ENCODE data around the gene SLCO3A1.

Gene SLCO3A1

GRCh38 chr15:91852741-91853510 lies 582 bp upstream of the SLCO3A1 start:
- H3K9me3 Mint-ChIP-seq: peaks cover 3% of the 10 kb centered on the region
- peaks cover 70% of the 10 kb centered on the region for H3K4me1 Mint-ChIP-seq
- H3K27me3 Mint-ChIP-seq: peaks cover 7% of the 10 kb centered on the region
- H3K4me3 Mint-ChIP-seq: peak overlapping the region; percentile 88
- H3K27ac Mint-ChIP-seq: peak overlapping the region; percentile 89
- H3K36me3 Mint-ChIP-seq: peaks cover 9% of the 10 kb centered on the region
- CTCF ChIA-PET: interaction anchor here (0.7 to 7.5 kb wide), 8 partner anchors 9 to 551 kb away, joined by 3 to 61 read pairs (median 7); no protein-coding TSS in a partner anchor
- DNase-seq: peak; percentile 77

- H3K9me3 Mint-ChIP-seq: peaks cover 3% of the 10 kb centered on the region
- H3K36me3 Mint-ChIP-seq: peaks cover 17% of the 10 kb centered on the region
- CTCF ChIA-PET: interaction anchor here (0.9 to 7.5 kb wide), 8 partner anchors 9 to 552 kb away, joined by 3 to 61 read pairs (median 7); no protein-coding TSS in a partner anchor
- peaks cover 79% of the 10 kb centered on the region for H3K4me1 Mint-ChIP-seq
- peak overlapping the region; percentile 88 for H3K4me3 Mint-ChIP-seq
- peak; percentile 66 for DNase-seq
- peak overlapping the region; percentile 90 for H3K27ac Mint-ChIP-seq
- peaks cover 7% of the 10 kb centered on the region for H3K27me3 Mint-ChIP-seq
Measured at GRCh38 chr15:91853948-91854638, 585 bp downstream of the SLCO3A1 start.

GRCh38 chr15:91854639-91854990 lies 1.1 kb downstream of the SLCO3A1 start:
- Mint-ChIP-seq H3K27me3 (peaks cover 4% of the 10 kb centered on the region), H3K4me3 (peak overlapping the region; percentile 88), H3K4me1 (peaks cover 79% of the 10 kb centered on the region), H3K36me3 (peaks cover 19% of the 10 kb centered on the region), H3K9me3 (peaks cover 3% of the 10 kb centered on the region), H3K27ac (peak overlapping the region; percentile 90)
- peak; percentile 41 for DNase-seq
- CTCF ChIA-PET: interaction anchor here (1.1 to 7.5 kb wide), 6 partner anchors 8 to 342 kb away, joined by 3 to 61 read pairs (median 7); no protein-coding TSS in a partner anchor

- H3K9me3 Mint-ChIP-seq: no peaks in the 10 kb centered on the region
- CTCF ChIA-PET: interaction anchor here (0.6 to 7.5 kb wide), 5 partner anchors 51 to 553 kb away, joined by 3 to 61 read pairs (median 3); no protein-coding TSS in a partner anchor
- no peak for DNase-seq
- peak overlapping the region; percentile 88 for H3K4me3 Mint-ChIP-seq
- H3K27me3 Mint-ChIP-seq: no peaks in the 10 kb centered on the region
- H3K36me3 Mint-ChIP-seq: peaks cover 19% of the 10 kb centered on the region
- H3K4me1 Mint-ChIP-seq: peaks cover 78% of the 10 kb centered on the region
- peak overlapping the region; percentile 90 for H3K27ac Mint-ChIP-seq
Measured at GRCh38 chr15:91855241-91855640, 1.7 kb downstream of the SLCO3A1 start.

GRCh38 chr15:91855684-91856489 lies 2.4 kb downstream of the SLCO3A1 start:
- Mint-ChIP-seq H3K4me3 (peak overlapping the region; percentile 88), H3K4me1 (peaks cover 79% of the 10 kb centered on the region), H3K36me3 (peaks cover 22% of the 10 kb centered on the region), H3K27ac (peak overlapping the region; percentile 76), H3K9me3 (no peaks in the 10 kb centered on the region), H3K27me3 (no peaks in the 10 kb centered on the region)
- no peak for DNase-seq
- CTCF ChIA-PET: interaction anchor here (0.6 to 7.5 kb wide), 4 partner anchors 51 to 553 kb away, joined by 3 to 61 read pairs (median 3); no protein-coding TSS in a partner anchor

- CTCF ChIA-PET: no interaction called here
- Mint-ChIP-seq H3K36me3 (peaks cover 26% of the 10 kb centered on the region), H3K27me3 (no peaks in the 10 kb centered on the region), H3K4me1 (peaks cover 79% of the 10 kb centered on the region), H3K9me3 (no peaks in the 10 kb centered on the region), H3K27ac (peak overlapping the region; percentile 93), H3K4me3 (peak overlapping the region; percentile 55)
- no peak for DNase-seq
Measured at GRCh38 chr15:91857224-91857585, 3.7 kb downstream of the SLCO3A1 start.

- H3K4me3 Mint-ChIP-seq: peak overlapping the region; percentile 55
- CTCF ChIA-PET: interaction anchor here (1.4 kb wide), 1 partner anchor 9 kb away, joined by 4 read pairs; no protein-coding TSS in a partner anchor
- no peaks in the 10 kb centered on the region for H3K27me3 Mint-ChIP-seq
- peaks cover 29% of the 10 kb centered on the region for H3K36me3 Mint-ChIP-seq
- no peaks in the 10 kb centered on the region for H3K9me3 Mint-ChIP-seq
- H3K4me1 Mint-ChIP-seq: peaks cover 81% of the 10 kb centered on the region
- peak overlapping the region; percentile 93 for H3K27ac Mint-ChIP-seq
- DNase-seq: peak; percentile 62
Measured at GRCh38 chr15:91857772-91858171, 4.3 kb downstream of the SLCO3A1 start.

GRCh38 chr15:91860498-91860897 lies 7.0 kb downstream of the SLCO3A1 start:
- peaks cover 97% of the 10 kb centered on the region for H3K4me1 Mint-ChIP-seq
- DNase-seq: no peak
- H3K4me3 Mint-ChIP-seq: no peak overlapping the region
- no peaks in the 10 kb centered on the region for H3K9me3 Mint-ChIP-seq
- CTCF ChIA-PET: interaction anchor here (0.7 to 2.5 kb wide), 3 partner anchors 11 to 154 kb away, joined by 5 to 11 read pairs (median 7); no protein-coding TSS in a partner anchor
- H3K36me3 Mint-ChIP-seq: peaks cover 23% of the 10 kb centered on the region
- no peaks in the 10 kb centered on the region for H3K27me3 Mint-ChIP-seq
- no peak overlapping the region for H3K27ac Mint-ChIP-seq

GRCh38 chr15:91861223-91861622 lies 7.7 kb downstream of the SLCO3A1 start:
- CTCF ChIA-PET: interaction anchor here (2.1 to 2.5 kb wide), 2 partner anchors 11 to 155 kb away, joined by 7 to 11 read pairs; no protein-coding TSS in a partner anchor
- peaks cover 23% of the 10 kb centered on the region for H3K36me3 Mint-ChIP-seq
- DNase-seq: no peak
- no peak overlapping the region for H3K27ac Mint-ChIP-seq
- no peak overlapping the region for H3K4me3 Mint-ChIP-seq
- no peaks in the 10 kb centered on the region for H3K9me3 Mint-ChIP-seq
- peaks cover 98% of the 10 kb centered on the region for H3K4me1 Mint-ChIP-seq
- H3K27me3 Mint-ChIP-seq: no peaks in the 10 kb centered on the region

- DNase-seq: no peak
- peaks cover 24% of the 10 kb centered on the region for H3K36me3 Mint-ChIP-seq
- no peak overlapping the region for H3K4me3 Mint-ChIP-seq
- CTCF ChIA-PET: interaction anchor here (0.8 to 1.6 kb wide), 4 partner anchors 9 to 215 kb away, joined by 3 to 9 read pairs (median 4); partner anchors contain the start of gene SLCO3A1
- H3K27ac Mint-ChIP-seq: no peak overlapping the region
- no peaks in the 10 kb centered on the region for H3K9me3 Mint-ChIP-seq
- peaks cover 98% of the 10 kb centered on the region for H3K4me1 Mint-ChIP-seq
- no peaks in the 10 kb centered on the region for H3K27me3 Mint-ChIP-seq
Measured at GRCh38 chr15:91862891-91863504, 9.5 kb downstream of the SLCO3A1 start.

- no peak overlapping the region for H3K27ac Mint-ChIP-seq
- no peak for DNase-seq
- H3K36me3 Mint-ChIP-seq: peaks cover 21% of the 10 kb centered on the region
- no peak overlapping the region for H3K4me3 Mint-ChIP-seq
- H3K4me1 Mint-ChIP-seq: peaks cover 98% of the 10 kb centered on the region
- no peaks in the 10 kb centered on the region for H3K9me3 Mint-ChIP-seq
- no peaks in the 10 kb centered on the region for H3K27me3 Mint-ChIP-seq
- CTCF ChIA-PET: interaction anchor here (0.8 to 1.5 kb wide), 3 partner anchors 10 to 214 kb away, joined by 3 to 9 read pairs (median 4); partner anchors contain the start of gene SLCO3A1
Measured at GRCh38 chr15:91863621-91864255, 10.2 kb downstream of the SLCO3A1 start.

- Mint-ChIP-seq H3K36me3 (peaks cover 18% of the 10 kb centered on the region), H3K9me3 (no peaks in the 10 kb centered on the region), H3K27ac (no peak overlapping the region), H3K4me3 (no peak overlapping the region), H3K27me3 (no peaks in the 10 kb centered on the region), H3K4me1 (peaks cover 95% of the 10 kb centered on the region)
- DNase-seq: no peak
- CTCF ChIA-PET: no interaction called here
Measured at GRCh38 chr15:91864664-91865063, 11.2 kb downstream of the SLCO3A1 start.

GRCh38 chr15:91865486-91865885 lies 12.0 kb downstream of the SLCO3A1 start:
- DNase-seq: no peak
- H3K4me3 Mint-ChIP-seq: no peak overlapping the region
- CTCF ChIA-PET: no interaction called here
- no peaks in the 10 kb centered on the region for H3K27me3 Mint-ChIP-seq
- peaks cover 5% of the 10 kb centered on the region for H3K9me3 Mint-ChIP-seq
- H3K4me1 Mint-ChIP-seq: peaks cover 96% of the 10 kb centered on the region
- H3K27ac Mint-ChIP-seq: no peak overlapping the region
- peaks cover 26% of the 10 kb centered on the region for H3K36me3 Mint-ChIP-seq
